ENCODE data around the gene TAF4. TPM values are rescaled to one million over a fixed set of nuclear protein-coding genes. Genes with fewer than 3 reads are reported as not detected.

TAF4 gene
- total RNA-seq, 6 experiments from 2014 or later: 9.0 to 13.0 (median 11.3) TPM

DNA sequence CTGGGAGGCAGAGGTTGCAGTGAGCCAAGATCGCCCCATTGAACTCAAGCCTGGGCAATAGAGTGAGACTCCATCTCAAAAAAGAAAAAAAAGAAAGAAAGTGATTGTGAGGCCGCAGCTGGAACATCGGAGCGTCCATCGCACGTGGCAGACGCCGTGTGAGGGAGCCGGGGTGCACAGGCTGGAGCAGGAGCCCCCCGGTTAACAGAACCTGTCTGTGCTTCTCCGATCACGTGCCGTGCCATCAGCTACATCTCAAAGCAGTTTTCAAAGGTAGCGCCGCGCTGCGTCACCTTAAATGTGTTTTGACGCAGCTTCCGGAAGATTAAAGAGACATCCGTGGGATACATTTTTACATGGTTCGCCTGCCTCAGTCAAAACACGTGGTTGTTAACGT is 138.9 kb downstream of the TAF4 start:
- Histone ChIP-seq H3K36me3 (no peaks in the 10 kb centered on the region), H3K4me3 (no peak overlapping the region), H3K27me3 (no peaks in the 10 kb centered on the region), H3K9me3 (no peaks in the 10 kb centered on the region), H3K4me1 (no peaks in the 10 kb centered on the region), H3K27ac (no peak overlapping the region)
- intact Hi-C loops (cut with DNase I): no loop called here
- 83% methylated on average over 22 of the region's 23 CpGs for WGBS (ENCODE audit: insufficient coverage, low coverage, low lambda C conversion rate, missing lambda C conversion rate)
- TF ChIP-seq, protein P1, sequence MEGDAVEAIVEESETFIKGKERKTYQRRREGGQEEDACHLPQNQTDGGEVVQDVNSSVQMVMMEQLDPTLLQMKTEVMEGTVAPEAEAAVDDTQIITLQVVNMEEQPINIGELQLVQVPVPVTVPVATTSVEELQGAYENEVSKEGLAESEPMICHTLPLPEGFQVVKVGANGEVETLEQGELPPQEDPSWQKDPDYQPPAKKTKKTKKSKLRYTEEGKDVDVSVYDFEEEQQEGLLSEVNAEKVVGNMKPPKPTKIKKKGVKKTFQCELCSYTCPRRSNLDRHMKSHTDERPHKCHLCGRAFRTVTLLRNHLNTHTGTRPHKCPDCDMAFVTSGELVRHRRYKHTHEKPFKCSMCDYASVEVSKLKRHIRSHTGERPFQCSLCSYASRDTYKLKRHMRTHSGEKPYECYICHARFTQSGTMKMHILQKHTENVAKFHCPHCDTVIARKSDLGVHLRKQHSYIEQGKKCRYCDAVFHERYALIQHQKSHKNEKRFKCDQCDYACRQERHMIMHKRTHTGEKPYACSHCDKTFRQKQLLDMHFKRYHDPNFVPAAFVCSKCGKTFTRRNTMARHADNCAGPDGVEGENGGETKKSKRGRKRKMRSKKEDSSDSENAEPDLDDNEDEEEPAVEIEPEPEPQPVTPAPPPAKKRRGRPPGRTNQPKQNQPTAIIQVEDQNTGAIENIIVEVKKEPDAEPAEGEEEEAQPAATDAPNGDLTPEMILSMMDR (IDR thresholded peaks at IDR 0.05): no peak
- no peak for TF ChIP-seq POLR2A (IDR thresholded peaks at IDR 0.05)
- DNase-seq: peak in 1 of 3 donors; percentile 23
- ATAC-seq: no peak

DNA sequence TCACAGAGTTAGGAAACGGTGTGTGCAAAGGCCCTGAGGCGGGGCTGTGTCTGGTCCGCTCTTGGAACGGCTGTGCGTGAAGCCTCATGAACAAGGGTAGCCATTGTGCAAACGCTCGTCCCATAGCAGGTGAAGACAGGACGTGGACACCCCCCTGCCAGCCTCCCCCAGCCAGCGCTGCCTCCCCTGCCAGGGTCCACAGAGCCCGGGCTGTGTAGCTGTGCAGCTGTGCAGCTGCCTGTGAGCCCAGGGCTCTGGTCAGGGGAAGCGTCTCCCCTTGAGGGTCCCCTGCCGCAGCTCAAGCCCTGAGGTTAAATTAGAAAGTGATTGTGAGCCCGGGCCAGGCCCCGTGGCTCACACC is 139.4 kb downstream of the TAF4 start:
- 20% methylated on average over 1 of the region's 14 CpGs for WGBS (ENCODE audit: insufficient coverage, low coverage, low lambda C conversion rate, missing lambda C conversion rate)
- no peak for ATAC-seq

DNA sequence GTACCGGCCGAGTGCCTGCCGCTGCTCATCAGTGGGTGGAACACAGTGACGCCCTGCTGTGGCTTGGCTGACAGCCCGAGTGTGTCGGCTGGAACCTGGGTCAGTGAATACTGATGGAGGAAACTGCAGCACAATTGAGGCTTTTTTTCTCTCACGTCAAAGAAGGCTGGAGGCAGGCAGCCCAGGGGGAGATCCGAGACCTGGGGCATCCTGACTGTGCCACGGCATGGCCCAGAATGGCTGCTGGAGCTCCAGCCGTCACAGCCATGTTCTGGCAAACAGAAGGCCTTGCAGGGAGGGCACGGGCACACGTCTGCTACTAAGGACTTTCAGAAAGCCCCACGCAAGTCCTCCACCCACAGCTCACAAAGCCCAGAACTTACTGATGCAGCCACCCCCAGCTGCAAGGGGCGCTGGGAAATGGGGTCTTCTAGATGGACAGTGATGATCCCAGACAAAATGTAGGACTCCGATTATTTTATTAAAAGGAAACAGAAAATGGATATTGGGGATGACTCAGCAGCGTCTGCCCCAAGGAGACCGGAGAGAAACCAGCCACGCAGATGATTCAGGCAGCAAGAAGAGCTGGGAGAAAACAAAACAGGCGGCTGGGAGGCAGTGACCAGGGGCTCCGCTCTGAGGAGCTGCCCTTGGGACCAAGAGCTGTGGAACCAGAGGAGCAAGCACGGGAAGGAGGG is 140.0 kb downstream of the TAF4 start:
- TF ChIP-seq, protein P1 (IDR thresholded peaks at IDR 0.05): no peak
- no peak for TF ChIP-seq POLR2A (IDR thresholded peaks at IDR 0.05)
- no peaks in the 10 kb centered on the region for H3K27me3 ChIP-seq
- H3K4me1 ChIP-seq: no peaks in the 10 kb centered on the region
- WGBS (ENCODE audit: insufficient coverage, low coverage, low lambda C conversion rate, missing lambda C conversion rate): 61% methylated on average over 12 of the region's 21 CpGs
- no peaks in the 10 kb centered on the region for H3K36me3 ChIP-seq
- ATAC-seq (no peak), DNase-seq (peak in 1 of 3 donors; percentile 50)
- intact Hi-C loops (cut with DNase I): no loop called here
- H3K9me3 ChIP-seq: no peaks in the 10 kb centered on the region
- H3K4me3 ChIP-seq: no peak overlapping the region
- no peak overlapping the region for H3K27ac ChIP-seq

More for the DNA sequence above, 139.4 kb downstream of the TAF4 start:
- intact Hi-C loops (cut with DNase I): no loop called here
- Histone ChIP-seq H3K27ac (no peak overlapping the region), H3K4me3 (no peak overlapping the region), H3K27me3 (no peaks in the 10 kb centered on the region), H3K4me1 (no peaks in the 10 kb centered on the region), H3K36me3 (no peaks in the 10 kb centered on the region), H3K9me3 (no peaks in the 10 kb centered on the region)
- TF ChIP-seq, protein P1 (IDR thresholded peaks at IDR 0.05): no peak
- no peak for TF ChIP-seq POLR2A (IDR thresholded peaks at IDR 0.05)
- DNase-seq: peak in 1 of 3 donors; percentile 32

DNA sequence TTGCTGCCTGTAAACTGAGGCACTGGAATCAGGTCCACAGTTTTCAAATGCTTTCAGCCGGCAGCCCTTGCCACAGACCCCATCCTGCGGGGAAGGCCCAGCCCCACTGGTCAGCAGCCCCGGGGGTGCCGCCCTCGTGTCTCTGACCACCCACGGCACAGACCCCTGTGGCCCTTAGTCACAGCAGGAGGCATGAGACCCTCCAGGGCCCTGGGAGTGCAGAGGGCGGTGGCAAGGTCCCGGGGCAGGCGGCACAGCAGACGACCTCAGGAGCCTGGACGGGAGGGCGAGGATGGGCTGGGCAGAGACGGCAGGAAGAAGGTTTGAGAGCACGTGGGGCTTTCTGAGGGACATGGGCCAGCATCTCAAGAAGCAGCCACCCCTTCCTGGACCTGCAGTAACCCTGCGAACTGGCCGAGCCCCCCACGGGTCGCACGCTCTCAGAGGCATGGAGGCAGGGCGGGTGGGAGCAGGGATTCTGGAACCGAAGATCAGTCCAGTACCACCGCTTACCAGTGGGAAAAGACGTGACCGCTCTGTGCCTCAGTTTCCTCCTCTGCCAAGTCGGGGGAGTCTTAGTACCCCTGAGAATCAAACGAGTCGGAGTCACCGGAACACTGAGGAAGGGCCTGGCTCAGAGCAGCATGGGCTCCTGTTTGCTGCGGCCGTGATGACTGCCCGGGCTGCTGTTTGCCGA is 140.7 kb downstream of the TAF4 start:
- Histone ChIP-seq H3K36me3 (no peaks in the 10 kb centered on the region), H3K4me1 (no peaks in the 10 kb centered on the region), H3K27me3 (no peaks in the 10 kb centered on the region), H3K9me3 (no peaks in the 10 kb centered on the region), H3K27ac (no peak overlapping the region), H3K4me3 (no peak overlapping the region)
- ATAC-seq (no peak), DNase-seq (peak in 1 of 3 donors; percentile 37)
- 70% methylated on average over 2 of the region's 32 CpGs for WGBS (ENCODE audit: insufficient coverage, low coverage, low lambda C conversion rate, missing lambda C conversion rate)
- TF ChIP-seq POLR2A (IDR thresholded peaks at IDR 0.05): no peak
- TF ChIP-seq, protein P1 (IDR thresholded peaks at IDR 0.05): no peak
- intact Hi-C loops (cut with DNase I): no loop called here

MicroRNAs encoded within 50 kb of the gene (microRNA counts, 767-probe panel; counts per million panel counts)
- microRNA hsa-miR-1257 (237 counts per million), microRNA hsa-miR-3195 (237 counts per million)

Small RNAs within 50 kb of the gene (microRNA-seq; reads per million reads assigned to microRNA genes)
- gene MIR1257 (0 reads per million in 2 donors), gene MIR3195 (0 reads per million in 2 donors)

Small RNAs within 50 kb of the gene (small RNA-seq; reads per million reads assigned to genes)
- gene MIR3195: 0 reads per million in 2 experiments

Other genes with a start within 250 kb of the TAF4 start
- 10 to 100 TPM in 5 of 6 experiments, 1 to 10 TPM in 1; 9.5 to 19.8 (median 14.2) TPM for gene LSM14B, start 56.6 kb upstream of the TAF4 start, total RNA-seq
- gene PSMA7, start 77.5 kb upstream of the TAF4 start, total RNA-seq: 100 to 1,000 TPM; 108 to 268 (median 116) TPM
- gene SS18L1, start 77.9 kb upstream of the TAF4 start, total RNA-seq: 10 to 100 TPM; 14.1 to 26.5 (median 23.7) TPM
- 10 to 100 TPM; 27.0 to 45.6 (median 31.8) TPM for gene MTG2, start 117.1 kb upstream of the TAF4 start, total RNA-seq
- not detected for gene HRH3, start 154.4 kb upstream of the TAF4 start, total RNA-seq
- 10 to 100 TPM; 15.6 to 27.8 (median 21.2) TPM for gene OSBPL2, start 172.6 kb upstream of the TAF4 start, total RNA-seq
- 100 to 1,000 TPM in 2 of 6 experiments, 10 to 100 TPM in 4; 49.5 to 139 (median 55.7) TPM for gene ADRM1, start 237.1 kb upstream of the TAF4 start, total RNA-seq